GM12878 (cell line): Measurements from ENCODE around the gene SDC1.

Experiments used
- ATF7 ChIP-seq: fragments of 450-650 bp; IDR thresholded peaks from 2 replicates; pipeline ENCODE4 v1.6.1; 2016; ENCODE audit warnings: low read depth, mild to moderate bottlenecking
- EP300 ChIP-seq, 2 experiments: fragments of 150-350 bp in 1 of 2; IDR thresholded peaks; 2 replicates each; pipeline ENCODE4 v1.6.1; 2011 to 2012; ENCODE audit warnings: low read depth in 2 of 2, low read length in 2 of 2, borderline replicate concordance in 1 of 2, improper control_type of control experiment in 1 of 2, inconsistent platforms in 1 of 2; ENCODE audit not compliant: control insufficient read depth in 1 of 2
- MYC ChIP-seq: IDR thresholded peaks from 2 replicates; pipeline ENCODE4 v1.6.1; 2011; ENCODE audit warnings: mild to moderate bottlenecking, low read length, moderate library complexity, inconsistent platforms; ENCODE audit not compliant: insufficient read depth, insufficient replicate concordance, insufficient read length, severe bottlenecking
- NBN ChIP-seq: fragments of 450-650 bp; IDR thresholded peaks from 2 replicates; pipeline ENCODE4 v1.6.1; 2016
- NFIC ChIP-seq: IDR thresholded peaks from 2 replicates; pipeline ENCODE4 v1.6.1; 2012; ENCODE audit warnings: low read depth, mild to moderate bottlenecking, inconsistent platforms, low read length, moderate library complexity
- PML ChIP-seq: IDR thresholded peaks from 2 replicates; pipeline ENCODE4 v1.6.1; 2012; ENCODE audit warnings: low read length, inconsistent platforms
- POLR2A ChIP-seq: IDR thresholded peaks from 2 replicates; pipeline ENCODE4 v1.6.1; 2011; ENCODE audit warnings: low read depth, mild to moderate bottlenecking, low read length
- SMAD1 ChIP-seq: fragments of 450-650 bp; IDR thresholded peaks from 2 replicates; pipeline ENCODE4 v1.6.1; 2018; ENCODE audit warnings: mild to moderate bottlenecking, low read depth; ENCODE audit not compliant: partially characterized antibody
- SMAD5 ChIP-seq: IDR thresholded peaks from 2 replicates; pipeline ENCODE4 v1.6.1; 2016; ENCODE audit warnings: antibody characterized with exemption, low read depth
- ZNF274 ChIP-seq: IDR thresholded peaks from one replicate; pipeline ENCODE4 v1.8.0; 2011; ENCODE audit not compliant: insufficient read length, insufficient read depth
- TF ChIP-seq, protein P1 (sequence below), 3 experiments: IDR thresholded peaks in 2 of 3; conservative IDR thresholded peaks in 1 of 3; 2 replicates each; pipeline ENCODE4 v1.5.1; 2011; ENCODE audit warnings: low read depth in 3 of 3, low read length in 3 of 3, mild to moderate bottlenecking in 3 of 3, control low read depth in 2 of 3, moderate library complexity in 2 of 3, inconsistent platforms in 1 of 3, mixed read lengths in 1 of 3; ENCODE audit not compliant: control insufficient read depth in 2 of 3, insufficient read depth in 1 of 3; ENCODE audit errors: extremely low read depth in 1 of 3
- TF ChIP-seq, protein P2 (sequence below): IDR thresholded peaks from 2 replicates; pipeline ENCODE4 v1.6.1; 2012; ENCODE audit warnings: mild to moderate bottlenecking, low read depth, low read length
- TF ChIP-seq, protein P3 (sequence below): IDR thresholded peaks from 2 replicates; pipeline ENCODE4 v1.6.1; 2011; ENCODE audit warnings: low read depth, mild to moderate bottlenecking, low read length, moderate library complexity, borderline replicate concordance; ENCODE audit errors: extremely low read depth

GRCh38 chr2:20226152-20226545 is 1.2 kb upstream of the SDC1 start:
- TF ChIP-seq PML (no peak), NBN (no peak), POLR2A (no peak), ATF7 (no peak), EP300 (IDR thresholded peaks at IDR 0.05; ENCODE audit: borderline replicate concordance in 1 of 2, control insufficient read depth in 1 of 2, low read depth in 2 of 2, low read length in 2 of 2) (no peak), SMAD5 (no peak), NFIC (no peak), SMAD1 (no peak), ZNF274 (no peak), MYC (no peak)
- TF ChIP-seq, protein P1, sequence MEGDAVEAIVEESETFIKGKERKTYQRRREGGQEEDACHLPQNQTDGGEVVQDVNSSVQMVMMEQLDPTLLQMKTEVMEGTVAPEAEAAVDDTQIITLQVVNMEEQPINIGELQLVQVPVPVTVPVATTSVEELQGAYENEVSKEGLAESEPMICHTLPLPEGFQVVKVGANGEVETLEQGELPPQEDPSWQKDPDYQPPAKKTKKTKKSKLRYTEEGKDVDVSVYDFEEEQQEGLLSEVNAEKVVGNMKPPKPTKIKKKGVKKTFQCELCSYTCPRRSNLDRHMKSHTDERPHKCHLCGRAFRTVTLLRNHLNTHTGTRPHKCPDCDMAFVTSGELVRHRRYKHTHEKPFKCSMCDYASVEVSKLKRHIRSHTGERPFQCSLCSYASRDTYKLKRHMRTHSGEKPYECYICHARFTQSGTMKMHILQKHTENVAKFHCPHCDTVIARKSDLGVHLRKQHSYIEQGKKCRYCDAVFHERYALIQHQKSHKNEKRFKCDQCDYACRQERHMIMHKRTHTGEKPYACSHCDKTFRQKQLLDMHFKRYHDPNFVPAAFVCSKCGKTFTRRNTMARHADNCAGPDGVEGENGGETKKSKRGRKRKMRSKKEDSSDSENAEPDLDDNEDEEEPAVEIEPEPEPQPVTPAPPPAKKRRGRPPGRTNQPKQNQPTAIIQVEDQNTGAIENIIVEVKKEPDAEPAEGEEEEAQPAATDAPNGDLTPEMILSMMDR (IDR thresholded peaks at IDR 0.05 in 2 of 3, conservative IDR thresholded peaks at IDR 0.05 in 1 of 3; ENCODE audit: control insufficient read depth in 2 of 3, extremely low read depth in 1 of 3, insufficient read depth in 1 of 3, low read depth in 3 of 3, low read length in 3 of 3) = no peak
- TF ChIP-seq, protein P2, sequence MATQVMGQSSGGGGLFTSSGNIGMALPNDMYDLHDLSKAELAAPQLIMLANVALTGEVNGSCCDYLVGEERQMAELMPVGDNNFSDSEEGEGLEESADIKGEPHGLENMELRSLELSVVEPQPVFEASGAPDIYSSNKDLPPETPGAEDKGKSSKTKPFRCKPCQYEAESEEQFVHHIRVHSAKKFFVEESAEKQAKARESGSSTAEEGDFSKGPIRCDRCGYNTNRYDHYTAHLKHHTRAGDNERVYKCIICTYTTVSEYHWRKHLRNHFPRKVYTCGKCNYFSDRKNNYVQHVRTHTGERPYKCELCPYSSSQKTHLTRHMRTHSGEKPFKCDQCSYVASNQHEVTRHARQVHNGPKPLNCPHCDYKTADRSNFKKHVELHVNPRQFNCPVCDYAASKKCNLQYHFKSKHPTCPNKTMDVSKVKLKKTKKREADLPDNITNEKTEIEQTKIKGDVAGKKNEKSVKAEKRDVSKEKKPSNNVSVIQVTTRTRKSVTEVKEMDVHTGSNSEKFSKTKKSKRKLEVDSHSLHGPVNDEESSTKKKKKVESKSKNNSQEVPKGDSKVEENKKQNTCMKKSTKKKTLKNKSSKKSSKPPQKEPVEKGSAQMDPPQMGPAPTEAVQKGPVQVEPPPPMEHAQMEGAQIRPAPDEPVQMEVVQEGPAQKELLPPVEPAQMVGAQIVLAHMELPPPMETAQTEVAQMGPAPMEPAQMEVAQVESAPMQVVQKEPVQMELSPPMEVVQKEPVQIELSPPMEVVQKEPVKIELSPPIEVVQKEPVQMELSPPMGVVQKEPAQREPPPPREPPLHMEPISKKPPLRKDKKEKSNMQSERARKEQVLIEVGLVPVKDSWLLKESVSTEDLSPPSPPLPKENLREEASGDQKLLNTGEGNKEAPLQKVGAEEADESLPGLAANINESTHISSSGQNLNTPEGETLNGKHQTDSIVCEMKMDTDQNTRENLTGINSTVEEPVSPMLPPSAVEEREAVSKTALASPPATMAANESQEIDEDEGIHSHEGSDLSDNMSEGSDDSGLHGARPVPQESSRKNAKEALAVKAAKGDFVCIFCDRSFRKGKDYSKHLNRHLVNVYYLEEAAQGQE = no peak
- TF ChIP-seq, protein P3, sequence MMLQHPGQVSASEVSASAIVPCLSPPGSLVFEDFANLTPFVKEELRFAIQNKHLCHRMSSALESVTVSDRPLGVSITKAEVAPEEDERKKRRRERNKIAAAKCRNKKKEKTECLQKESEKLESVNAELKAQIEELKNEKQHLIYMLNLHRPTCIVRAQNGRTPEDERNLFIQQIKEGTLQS = no peak
